SK-N-SH (cell line): ENCODE results near the gene GAS1.

Source experiments
- CTCF ChIP-seq: fragments of 200-600 bp; sonication (generic); IDR thresholded peaks from 2 replicates; pipeline ENCODE4 v1.6.1; 2017; ENCODE audit warnings: antibody characterized with exemption, mild to moderate bottlenecking, moderate library complexity
- EP300 ChIP-seq, 2 experiments: IDR thresholded peaks; 2 replicates each; pipeline versions ENCODE4 v1.4.0 to v1.6.1; 2012; ENCODE audit warnings: borderline replicate concordance in 1 of 2, low read depth in 1 of 2, low read length in 1 of 2
- FOXM1 ChIP-seq: IDR thresholded peaks from 2 replicates; pipeline ENCODE4 v1.4.0; 2012; ENCODE audit warnings: low read depth, mild to moderate bottlenecking
- RAD21 ChIP-seq: IDR thresholded peaks from 2 replicates; pipeline ENCODE4 v1.6.1; 2012; ENCODE audit warnings: mild to moderate bottlenecking, low read length
- TAF1 ChIP-seq: IDR thresholded peaks from 2 replicates; pipeline ENCODE4 v1.6.1; 2012; ENCODE audit warnings: low read depth, mild to moderate bottlenecking, low read length, moderate library complexity, borderline replicate concordance
- USF1 ChIP-seq: IDR thresholded peaks from 2 replicates; pipeline ENCODE4 v1.4.0; 2012; ENCODE audit warnings: low read depth, borderline replicate concordance
- USF2 ChIP-seq: fragments of 150-350 bp; IDR thresholded peaks from 2 replicates; pipeline ENCODE4 v1.6.1; 2017; ENCODE audit warnings: antibody characterized with exemption, low read length, low read depth, borderline replicate concordance
- TF ChIP-seq, protein P1 (sequence below): IDR thresholded peaks from 2 replicates; pipeline ENCODE4 v1.4.0; 2012; ENCODE audit warnings: low read depth

GRCh38 chr9:86975036-86975435 lies 27.7 kb upstream of the GAS1 start:
- TF ChIP-seq, protein P1, sequence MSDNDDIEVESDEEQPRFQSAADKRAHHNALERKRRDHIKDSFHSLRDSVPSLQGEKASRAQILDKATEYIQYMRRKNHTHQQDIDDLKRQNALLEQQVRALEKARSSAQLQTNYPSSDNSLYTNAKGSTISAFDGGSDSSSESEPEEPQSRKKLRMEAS = no peak
- TF ChIP-seq CTCF (no peak), EP300 (IDR thresholded peaks at IDR 0.05; ENCODE audit: borderline replicate concordance in 1 of 2, low read depth in 1 of 2, low read length in 1 of 2) (no peak), USF1 (no peak), USF2 (no peak), FOXM1 (no peak), TAF1 (no peak), RAD21 (no peak)
